Activated T-helper 1 cell treated with anti-CD3 and anti-CD28 coated beads, Interleukin-12 subunit alpha, Interleukin-12 subunit beta, Interleukin-2, Interleukin-4 antibody, amounts not matched to agents 30 ng/mL and 10 ng/mL and 1 ng/mL, durations not matched to agents 14 hours and 24 hours and 36 hours (primary cell): ENCODE results near the gene SLC5A1. TPM values are rescaled to one million over a fixed set of nuclear protein-coding genes. Genes with fewer than 3 reads are reported as not detected.

Source experiments
- total RNA-seq: library from RNA; stranded (reverse); gene quantifications from 2 replicates; pipeline ENCODE4 v1.2.3, GENCODE V29; 2022

SLC5A1 gene
- total RNA-seq, 1 donor from 2014 or later = not detected

Other genes starting within 250 kb of the SLC5A1 start
- gene YWHAH, start 98.7 kb upstream of the SLC5A1 start, total RNA-seq = 128 and 139 TPM in 2 replicates
- gene C22orf42, start 116.0 kb downstream of the SLC5A1 start, total RNA-seq = not detected in 2 replicates
- gene RFPL2, start 161.8 kb downstream of the SLC5A1 start, total RNA-seq = 0.26 and 0.42 TPM in 2 replicates
- not detected in 2 replicates for gene SLC5A4, start 212.1 kb downstream of the SLC5A1 start, total RNA-seq